GM12891 (cell line): ENCODE results near the gene SRPK1. TPM values are rescaled to one million over a fixed set of nuclear protein-coding genes. Genes with fewer than 3 reads are reported as not detected.

Experiments used
- DNase-seq: peaks from one replicate; pipeline ENCODE4 v3.0.0; 2011; ENCODE audit warnings: low spot score; ENCODE audit not compliant: insufficient read length
- FAIRE-seq: peaks from 2 replicates; lab custom pipeline; 2011; peaks lifted over from hg19 to GRCh38; lab: Jason Lieb, UNC
- PAX5 ChIP-seq: IDR thresholded peaks from 2 replicates; pipeline ENCODE4 v1.6.1; 2011; ENCODE audit warnings: low read length, moderate library complexity, mild to moderate bottlenecking; ENCODE audit not compliant: insufficient read depth, severe bottlenecking
- POLR2A ChIP-seq: IDR thresholded peaks from 2 replicates; pipeline ENCODE4 v1.6.1; 2011; ENCODE audit warnings: low read depth, low read length, control low read depth
- POLR2AphosphoS5 ChIP-seq: IDR thresholded peaks from 2 replicates; pipeline ENCODE4 v1.6.1; 2011; ENCODE audit warnings: low read depth, low read length, control low read depth
- POU2F2 ChIP-seq: IDR thresholded peaks from 2 replicates; pipeline ENCODE4 v1.6.1; 2011; ENCODE audit warnings: low read depth, mild to moderate bottlenecking, control low read depth, low read length, moderate library complexity
- SPI1 ChIP-seq: IDR thresholded peaks from 2 replicates; pipeline ENCODE4 v1.6.1; 2011; ENCODE audit warnings: low read depth, low read length, control low read depth
- TAF1 ChIP-seq: IDR thresholded peaks from 2 replicates; pipeline ENCODE4 v1.6.1; 2011; ENCODE audit warnings: low read depth, low read length, control low read depth
- polyA plus RNA-seq: library from polyadenylated mRNA; unstranded; fragments of >200 nt; gene quantifications from one replicate; pipeline ENCODE4 v1.2.1, GENCODE V29; 2012; ENCODE audit warnings: low read depth, missing spikeins, inconsistent platforms; ENCODE audit not compliant: missing spikeins

SRPK1 gene
- polyA plus RNA-seq: 27.8 TPM

- DNase-seq (peak; percentile 91), FAIRE-seq (peak; percentile 98)
- TF ChIP-seq POU2F2 (peak; percentile 55), POLR2A (peak; percentile 84), POLR2AphosphoS5 (peak; percentile 83), SPI1 (no peak), TAF1 (peak; percentile 70), PAX5 (no peak)
Measured at GRCh38 chr6:35920793-35921732, at the start of gene SRPK1. TSS of gene SRPK1 (minus strand) at chr6:35921098. CDS start at chr6:35921056, 42 bp downstream.

- DNase-seq (no peak), FAIRE-seq (no peak)
Measured at GRCh38 chr6:35970181-35970580, 49.3 kb upstream of the SRPK1 start.

DNA sequence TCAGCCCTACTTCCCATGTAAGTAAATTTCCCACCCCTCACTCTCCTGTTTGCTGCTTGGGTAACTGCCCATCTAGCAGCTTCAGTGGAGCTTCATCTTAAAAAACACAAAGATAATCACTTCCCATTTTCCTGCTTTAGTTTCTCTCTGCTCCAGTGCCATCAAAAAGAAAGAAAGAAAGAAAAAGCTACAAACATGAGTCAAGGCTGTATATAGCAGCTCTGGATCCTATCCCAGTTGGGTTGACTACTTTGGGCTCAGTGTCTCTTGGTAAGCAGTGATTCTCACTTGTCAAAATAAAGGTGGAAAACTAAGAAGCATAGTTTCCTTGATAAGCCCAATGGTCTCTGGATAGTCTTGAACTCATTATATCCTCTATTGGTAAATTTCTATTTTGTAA, 48.7 kb upstream of the SRPK1 start:
- no peak for TF ChIP-seq POLR2A
- TF ChIP-seq PAX5: no peak
- TF ChIP-seq POU2F2: no peak
- no peak for TF ChIP-seq TAF1
- DNase-seq (no peak), FAIRE-seq (no peak)

More at GRCh38 chr6:35970181-35970580, 49.3 kb upstream of the SRPK1 start:
- TF ChIP-seq POLR2AphosphoS5: no peak
- TF ChIP-seq POLR2A: no peak
- TF ChIP-seq POU2F2: no peak
- no peak for TF ChIP-seq SPI1
- no peak for TF ChIP-seq PAX5
- TF ChIP-seq TAF1: no peak

DNA sequence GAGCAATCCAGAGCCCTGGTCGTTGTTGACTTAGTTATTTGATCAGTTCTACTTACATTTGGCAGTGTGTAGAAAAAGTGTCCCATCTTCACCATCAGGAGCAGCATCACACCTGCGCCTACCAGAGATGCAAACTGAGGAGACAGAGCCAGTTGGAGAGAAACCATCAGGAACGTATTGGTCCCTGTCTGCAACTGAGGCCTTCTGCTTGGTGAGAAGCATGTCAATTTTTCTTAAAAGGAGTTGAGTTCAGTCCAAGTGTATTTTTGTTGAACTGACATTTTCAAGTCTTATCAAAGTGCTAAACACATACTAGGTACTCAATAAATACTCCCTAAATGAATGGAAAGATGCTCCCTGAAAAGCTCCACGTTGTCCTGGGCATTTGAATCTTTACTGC, 47.9 kb upstream of the SRPK1 start:
- FAIRE-seq: no peak
- DNase-seq: no peak
- no peak for TF ChIP-seq TAF1
- no peak for TF ChIP-seq POLR2A
- no peak for TF ChIP-seq PAX5
- no peak for TF ChIP-seq SPI1
- TF ChIP-seq POLR2AphosphoS5: no peak
- TF ChIP-seq POU2F2: no peak

DNA sequence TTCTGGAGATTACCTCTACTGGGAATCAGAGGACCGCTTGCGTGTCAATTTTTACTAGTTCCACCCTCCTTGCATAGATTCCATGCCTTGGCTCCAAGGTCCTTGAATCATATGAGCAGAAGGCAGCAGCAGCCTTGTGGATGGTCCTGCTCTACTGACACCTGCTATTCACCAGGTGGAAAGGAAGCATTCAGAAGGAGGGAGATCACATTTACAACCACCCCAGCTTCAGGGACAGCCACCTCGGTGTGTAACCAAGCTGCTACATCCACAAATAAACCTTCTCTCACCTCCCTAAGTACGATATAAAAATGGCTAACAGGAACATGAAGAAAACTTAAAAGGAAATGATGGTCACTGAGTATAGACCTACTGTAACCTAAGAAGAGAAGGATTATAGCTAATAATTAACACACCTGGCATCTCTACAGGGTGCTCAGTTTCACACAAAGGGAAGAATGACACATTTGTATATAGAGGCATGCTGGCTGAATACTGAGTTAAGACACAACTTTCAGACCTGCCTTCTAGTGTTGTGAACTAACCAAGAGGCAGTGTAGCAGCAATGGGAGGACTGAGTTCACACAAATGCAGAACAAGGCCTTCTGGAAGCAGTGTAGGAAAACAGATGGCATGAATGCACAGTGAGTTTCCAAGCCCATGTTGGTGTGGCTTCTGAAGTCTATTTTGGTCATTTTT, 46.3 kb upstream of the SRPK1 start:
- DNase-seq: no peak
- FAIRE-seq: no peak
- TF ChIP-seq POLR2A (no peak), PAX5 (no peak), SPI1 (no peak), POU2F2 (no peak), POLR2AphosphoS5 (no peak), TAF1 (no peak)

DNA sequence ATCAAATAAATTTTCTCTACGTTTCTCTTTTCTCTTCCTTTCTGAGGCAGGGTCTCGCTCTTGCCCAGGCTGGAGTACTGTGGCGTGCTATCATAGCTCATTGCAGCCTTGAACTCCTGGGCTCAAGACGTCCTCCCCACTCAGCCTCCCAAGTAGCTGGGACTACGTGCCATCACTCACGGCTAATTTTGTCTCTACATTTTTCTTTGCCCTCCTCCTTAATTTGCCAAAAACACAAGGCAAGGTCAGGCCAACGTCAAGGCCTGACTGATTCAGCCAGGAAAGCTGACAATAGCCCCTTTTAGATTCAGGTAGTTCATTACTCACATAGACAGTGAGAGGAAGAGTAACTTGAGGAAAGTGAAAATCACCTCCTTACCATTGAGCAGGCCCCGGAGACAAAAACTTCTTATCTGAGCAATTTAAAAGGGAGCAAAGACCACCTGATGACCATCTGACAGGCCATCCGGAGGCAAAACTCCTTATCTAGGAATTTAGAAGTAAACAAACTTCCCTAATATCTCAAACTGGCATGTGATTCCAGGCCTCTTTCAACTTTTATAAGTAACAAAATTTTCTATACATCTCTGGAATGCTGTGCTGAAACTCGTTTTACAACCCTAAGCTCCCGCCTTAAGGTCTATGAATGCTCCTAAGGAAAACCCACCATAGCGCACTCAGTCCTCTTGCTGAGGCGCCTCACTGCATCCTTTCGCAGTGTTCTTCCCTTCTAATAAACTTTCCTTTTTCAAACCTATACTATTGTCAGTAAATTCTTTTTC, 42.1 kb upstream of the SRPK1 start:
- no peak for FAIRE-seq

GRCh38 chr6:35960187-35960586, 39.3 kb upstream of the SRPK1 start:
- FAIRE-seq (no peak), DNase-seq (no peak)
- TF ChIP-seq SPI1 (no peak), POLR2A (no peak), TAF1 (no peak), PAX5 (no peak), POU2F2 (no peak), POLR2AphosphoS5 (no peak)

More for the DNA sequence above, 42.1 kb upstream of the SRPK1 start:
- TF ChIP-seq PAX5 (no peak), POU2F2 (no peak), SPI1 (no peak), POLR2AphosphoS5 (no peak), TAF1 (no peak), POLR2A (no peak)
- DNase-seq: no peak

GRCh38 chr6:35955970-35956369, 35.1 kb upstream of the SRPK1 start:
- no peak for FAIRE-seq
- no peak for DNase-seq
- no peak for TF ChIP-seq PAX5
- TF ChIP-seq POLR2A: no peak
